MCF 10A (cell line): Measurements from ENCODE around the gene CKAP5. TPM values are rescaled to one million over a fixed set of nuclear protein-coding genes. Genes with fewer than 3 reads are reported as not detected.

Experiments
- BruUV-seq: library from RNA; stranded (reverse); fragments of 400-500 nt; replicated peaks from 2 replicates; lab custom pipeline; 2021; lab: Mats Ljungman, UMichigan
- CTCF ChIA-PET: fragments of 300-600 bp; sonication (Branson Sonifier 250); formaldehyde crosslinking; extraction: SDS; loops from one replicate; lab custom pipeline; 2021; ENCODE audit warnings: antibody characterized with exemption, inconsistent platforms; lab: Yijun Ruan, JAX
- POLR2A ChIA-PET: fragments of 300-600, 350-650 bp; sonication (Branson Sonifier 250); formaldehyde crosslinking; extraction: SDS; loops from one replicate; lab custom pipeline; 2020; ENCODE audit warnings: antibody characterized with exemption, inconsistent platforms; lab: Yijun Ruan, JAX
- DNase-seq: peaks from one replicate; pipeline ENCODE4 v3.0.0-alpha.2; 2018; ENCODE audit not compliant: unreplicated experiment
- H3K27ac Mint-ChIP-seq: one replicate; pipeline ENCODE4 v1.8.0; 2022; ENCODE audit warnings: mild to moderate bottlenecking, low read depth, mixed read lengths; ENCODE audit not compliant: unreplicated experiment
- H3K27me3 Mint-ChIP-seq: one replicate; pipeline ENCODE4 v1.8.0; 2022; ENCODE audit warnings: mixed read lengths; ENCODE audit not compliant: insufficient read depth, unreplicated experiment
- H3K36me3 Mint-ChIP-seq: one replicate; pipeline ENCODE4 v1.8.0; 2022; ENCODE audit warnings: mild to moderate bottlenecking, moderate library complexity, mixed read lengths; ENCODE audit not compliant: insufficient read depth, unreplicated experiment
- H3K4me1 Mint-ChIP-seq: one replicate; pipeline ENCODE4 v1.8.0; 2022; ENCODE audit warnings: mixed read lengths; ENCODE audit not compliant: insufficient read depth, unreplicated experiment
- H3K4me3 Mint-ChIP-seq: one replicate; pipeline ENCODE4 v1.8.0; 2022; ENCODE audit warnings: mild to moderate bottlenecking, moderate library complexity, mixed read lengths; ENCODE audit not compliant: unreplicated experiment
- H3K9me3 Mint-ChIP-seq: one replicate; pipeline ENCODE4 v1.8.0; 2022; ENCODE audit warnings: mixed read lengths; ENCODE audit not compliant: unreplicated experiment
- CTCF ChIP-seq: fragments of 200-600 bp; IDR thresholded peaks from one replicate; pipeline ENCODE4 v1.8.0; 2022; ENCODE audit warnings: antibody characterized with exemption, mild to moderate bottlenecking; ENCODE audit not compliant: unreplicated experiment
- intact Hi-C: fragments of 100-400 bp; cut with micrococcal nuclease; formaldehyde crosslinking; loops from 2 replicates; pipeline ENCODE4 v1.14.1; 2022
- total RNA-seq: library from RNA; stranded (reverse); gene quantifications from 2 replicates; pipeline ENCODE4 v1.2.3, GENCODE V29; 2022

Gene CKAP5
- total RNA-seq, 1 experiment from 2014 or later = 193 TPM

- TF ChIP-seq CTCF = no peak
- Mint-ChIP-seq H3K9me3 (no peaks in the 10 kb centered on the region), H3K36me3 (peaks cover 2% of the 10 kb centered on the region), H3K4me1 (no peaks in the 10 kb centered on the region), H3K27ac (no peak overlapping the region), H3K4me3 (no peak overlapping the region), H3K27me3 (no peaks in the 10 kb centered on the region)
- BruUV-seq = no TSS peak
- POLR2A ChIA-PET = no interaction called here
- no peak for DNase-seq
- intact Hi-C loops = no loop called here
- CTCF ChIA-PET = no interaction called here
Measured at GRCh38 chr11:46726206-46726862, 119.7 kb downstream of the CKAP5 start.

DNA sequence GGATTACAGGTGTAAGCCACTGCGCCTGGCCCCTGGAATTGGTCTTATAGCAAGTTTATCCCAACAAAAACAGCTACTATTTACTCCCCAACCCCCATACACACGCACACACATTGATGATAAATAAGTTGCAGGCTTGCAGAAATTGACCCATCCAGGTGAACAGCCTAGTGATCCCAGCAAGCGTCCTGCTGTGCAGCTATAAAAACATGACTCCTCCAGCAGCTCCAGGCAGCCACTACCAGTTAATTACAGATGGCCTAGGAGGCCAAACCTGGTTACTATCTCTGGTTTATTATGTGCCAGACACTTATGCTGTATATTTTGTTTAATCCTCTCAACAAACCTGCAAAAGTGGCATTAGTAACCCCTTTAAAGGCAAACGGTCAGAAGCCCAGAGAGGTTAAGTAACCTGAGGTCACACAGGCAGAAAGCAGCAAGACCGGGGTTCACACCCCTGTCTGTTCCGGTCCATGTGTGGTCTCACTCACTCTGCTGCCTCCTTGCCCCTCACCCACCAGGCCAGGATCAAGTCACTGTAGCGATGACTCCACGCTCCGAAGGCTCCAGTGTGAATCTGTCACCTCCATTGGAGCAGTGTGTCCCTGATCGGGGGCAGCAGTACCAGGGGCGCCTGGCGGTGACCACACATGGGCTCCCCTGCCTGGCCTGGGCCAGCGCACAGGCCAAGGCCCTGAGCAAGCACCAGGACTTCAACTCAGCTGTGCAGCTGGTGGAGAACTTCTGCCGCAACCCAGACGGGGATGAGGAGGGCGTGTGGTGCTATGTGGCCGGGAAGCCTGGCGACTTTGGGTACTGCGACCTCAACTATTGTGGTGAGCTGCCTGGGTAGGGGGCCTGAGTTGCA is 120.5 kb downstream of the CKAP5 start:
- DNase-seq = no peak
- Mint-ChIP-seq H3K4me1 (no peaks in the 10 kb centered on the region), H3K9me3 (no peaks in the 10 kb centered on the region), H3K4me3 (no peak overlapping the region), H3K27ac (no peak overlapping the region), H3K27me3 (no peaks in the 10 kb centered on the region), H3K36me3 (no peaks in the 10 kb centered on the region)
- intact Hi-C loops = no loop called here
- no TSS peak for BruUV-seq
- ChIA-PET POLR2A (no interaction called here), CTCF (no interaction called here)
- no peak for TF ChIP-seq CTCF

GRCh38 chr11:46724088-46724487 is 122.0 kb downstream of the CKAP5 start:
- intact Hi-C loops = no loop called here
- no peaks in the 10 kb centered on the region for H3K36me3 Mint-ChIP-seq
- POLR2A ChIA-PET = no interaction called here
- H3K4me3 Mint-ChIP-seq = no peak overlapping the region
- CTCF ChIA-PET = no interaction called here
- H3K9me3 Mint-ChIP-seq = no peaks in the 10 kb centered on the region
- BruUV-seq = no TSS peak
- no peak for DNase-seq
- H3K27ac Mint-ChIP-seq = no peak overlapping the region
- no peak for TF ChIP-seq CTCF
- no peaks in the 10 kb centered on the region for H3K27me3 Mint-ChIP-seq
- no peaks in the 10 kb centered on the region for H3K4me1 Mint-ChIP-seq

DNA sequence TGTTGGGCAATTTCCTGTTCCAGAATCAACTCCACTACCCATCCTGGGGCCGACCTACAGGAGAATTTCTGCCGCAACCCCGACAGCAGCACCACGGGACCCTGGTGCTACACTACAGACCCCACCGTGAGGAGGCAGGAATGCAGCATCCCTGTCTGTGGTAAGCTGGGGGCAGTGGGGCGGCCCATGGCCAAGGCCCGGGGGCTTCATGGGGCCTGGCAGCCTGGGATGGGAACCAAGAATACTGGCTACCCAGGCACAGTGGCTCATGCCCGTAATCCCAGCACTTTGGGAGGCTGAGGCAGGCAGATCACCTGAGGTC is 122.8 kb downstream of the CKAP5 start:
- H3K27me3 Mint-ChIP-seq = no peaks in the 10 kb centered on the region
- ChIA-PET POLR2A (no interaction called here), CTCF (no interaction called here)
- H3K4me3 Mint-ChIP-seq = no peak overlapping the region
- no peaks in the 10 kb centered on the region for H3K9me3 Mint-ChIP-seq
- no peaks in the 10 kb centered on the region for H3K4me1 Mint-ChIP-seq
- BruUV-seq = no TSS peak
- no peak overlapping the region for H3K27ac Mint-ChIP-seq
- H3K36me3 Mint-ChIP-seq = no peaks in the 10 kb centered on the region
- intact Hi-C loops = no loop called here
- no peak for DNase-seq
- no peak for TF ChIP-seq CTCF
